IMR-90 (cell line): ENCODE measurements around the gene TRAF3IP1. TPM values are rescaled to one million over a fixed set of nuclear protein-coding genes. Genes with fewer than 3 reads are reported as not detected.

ENCODE experiments used
- ATAC-seq: fragments of 200-7000 bp; cut with Tn5 transposase; 2 replicates; pipeline ENCODE4 v1.9.1; 2020; ENCODE audit warnings: low read depth, mild to moderate bottlenecking, moderate library complexity
- BruUV-seq: library from RNA; stranded (reverse); fragments of 400-500 nt; replicated peaks from 2 replicates; lab custom pipeline; 2021; lab: Mats Ljungman, UMichigan
- CTCF ChIA-PET: fragments of 300-600 bp; formaldehyde crosslinking; extraction: SDS; loops from one replicate; lab custom pipeline; 2021; ENCODE audit warnings: antibody characterized with exemption; lab: Yijun Ruan, JAX
- POLR2A ChIA-PET: fragments of 300-600 bp; sonication (Branson Sonifier 250); formaldehyde crosslinking; loops from one replicate; lab custom pipeline; 2022; ENCODE audit warnings: antibody characterized with exemption; ENCODE audit not compliant: unreplicated experiment; lab: Charles Lee
- DNase-seq: peaks from one replicate; pipeline ENCODE4 v3.0.0; 2013
- H2AFZ ChIP-seq: replicated peaks from 2 replicates; pipeline ENCODE3; 2013; ENCODE audit warnings: low read length, mild to moderate bottlenecking; ENCODE audit not compliant: poor library complexity
- H2AK5ac ChIP-seq: 2 replicates; pipeline ENCODE4 v1.6.1; 2013; ENCODE audit warnings: low read depth, low read length, inconsistent platforms
- H2AK9ac ChIP-seq: replicated peaks from 2 replicates; pipeline ENCODE3; 2013; ENCODE audit warnings: mild to moderate bottlenecking, low read depth, low read length, moderate library complexity; ENCODE audit not compliant: poor library complexity
- H2BK120ac ChIP-seq: 2 replicates; pipeline ENCODE4 v1.6.1; 2013; ENCODE audit warnings: low read depth, low read length, inconsistent platforms
- H2BK15ac ChIP-seq: 3 replicates; pipeline ENCODE4 v1.6.1; 2013; ENCODE audit warnings: low read depth, low read length, inconsistent platforms
- H2BK20ac ChIP-seq: 2 replicates; pipeline ENCODE4 v1.6.1; 2013; ENCODE audit warnings: low read depth, mild to moderate bottlenecking, inconsistent platforms, low read length, moderate library complexity
- H2BK5ac ChIP-seq: 2 replicates; pipeline ENCODE4 v1.6.1; 2013; ENCODE audit warnings: mild to moderate bottlenecking, low read depth, low read length, inconsistent platforms; ENCODE audit not compliant: poor library complexity, severe bottlenecking
- H3K14ac ChIP-seq: replicated peaks from 2 replicates; pipeline ENCODE4 v1.6.1; 2013; ENCODE audit warnings: low read depth, low read length, inconsistent platforms
- H3K18ac ChIP-seq: 2 replicates; pipeline ENCODE4 v1.6.1; 2013; ENCODE audit warnings: low read depth, low read length, control low read depth
- H3K23ac ChIP-seq: 2 replicates; pipeline ENCODE4 v1.6.1; 2013; ENCODE audit warnings: low read depth, low read length, inconsistent platforms
- H3K27ac ChIP-seq: 2 replicates; pipeline ENCODE4 v1.5.1; 2013; ENCODE audit warnings: mild to moderate bottlenecking, control low read depth, low read length; ENCODE audit not compliant: insufficient read depth
- H3K27me3 ChIP-seq: 2 replicates; pipeline ENCODE4 v1.6.1; 2013; ENCODE audit warnings: low read length; ENCODE audit not compliant: control insufficient read depth, insufficient read depth
- H3K36me3 ChIP-seq: 2 replicates; pipeline ENCODE4 v1.6.1; 2013; ENCODE audit warnings: low read length, mixed read lengths; ENCODE audit not compliant: control insufficient read depth, insufficient read depth
- H3K4ac ChIP-seq: 2 replicates; pipeline ENCODE4 v1.6.1; 2013; ENCODE audit warnings: low read depth, low read length, inconsistent platforms
- H3K4me1 ChIP-seq: 2 replicates; pipeline ENCODE4 v1.6.1; 2013; ENCODE audit warnings: low read length, mixed read lengths; ENCODE audit not compliant: control insufficient read depth, insufficient read depth
- H3K4me2 ChIP-seq: 2 replicates; pipeline ENCODE4 v1.6.1; 2013; ENCODE audit warnings: low read depth, mild to moderate bottlenecking, control low read depth, low read length, moderate library complexity
- H3K4me3 ChIP-seq: 2 replicates; pipeline ENCODE4 v1.5.1; 2013; ENCODE audit warnings: low read depth, mild to moderate bottlenecking, control low read depth, low read length, moderate library complexity; ENCODE audit not compliant: insufficient read depth
- H3K56ac ChIP-seq: 2 replicates; pipeline ENCODE4 v1.6.1; 2013; ENCODE audit warnings: low read length, inconsistent platforms; ENCODE audit not compliant: insufficient read depth; ENCODE audit errors: extremely low read depth
- H3K79me1 ChIP-seq, 2 experiments: 2 replicates each; pipeline ENCODE4 v1.6.1; 2013; ENCODE audit warnings: low read length in 2 of 2, inconsistent platforms in 1 of 2, low read depth in 1 of 2
- H3K9ac ChIP-seq: 2 replicates; pipeline ENCODE4 v1.6.1; 2013; ENCODE audit warnings: low read depth, low read length, control low read depth
- H3K9me1 ChIP-seq: 2 replicates; pipeline ENCODE4 v1.6.1; 2013; ENCODE audit warnings: low read length, inconsistent platforms; ENCODE audit not compliant: insufficient read depth
- H3K9me3 ChIP-seq: 2 replicates; pipeline ENCODE4 v1.6.1; 2013; ENCODE audit warnings: low read length; ENCODE audit not compliant: control insufficient read depth, insufficient read depth
- H4K20me1 ChIP-seq: 2 replicates; pipeline ENCODE4 v1.6.1; 2013; ENCODE audit warnings: low read length, inconsistent platforms; ENCODE audit not compliant: insufficient read depth
- H4K5ac ChIP-seq: 2 replicates; pipeline ENCODE4 v1.6.1; 2013; ENCODE audit warnings: mild to moderate bottlenecking, low read depth, low read length, control low read depth
- H4K8ac ChIP-seq, 2 experiments: 2 replicates each; pipeline ENCODE4 v1.6.1; 2013; ENCODE audit warnings: low read depth in 2 of 2, low read length in 2 of 2, control low read depth in 1 of 2, inconsistent platforms in 1 of 2
- H4K91ac ChIP-seq: 2 replicates; pipeline ENCODE4 v1.6.1; 2013; ENCODE audit warnings: low read depth, low read length, inconsistent platforms; ENCODE audit not compliant: insufficient read depth
- BHLHE40 ChIP-seq: fragments of 150-350 bp; IDR thresholded peaks from 2 replicates; pipeline ENCODE4 v1.6.1; 2016; ENCODE audit warnings: mild to moderate bottlenecking, low read depth, low read length
- CEBPB ChIP-seq: IDR thresholded peaks from 2 replicates; pipeline ENCODE4 v1.6.1; 2012; ENCODE audit warnings: low read depth, low read length, improper control_type of control experiment
- CHD1 ChIP-seq: IDR thresholded peaks from 2 replicates; pipeline ENCODE4 v1.6.1; 2012; ENCODE audit warnings: low read depth, low read length, improper control_type of control experiment
- CTCF ChIP-seq: conservative IDR thresholded peaks from 2 replicates; pipeline ENCODE4 v1.5.1; 2012; ENCODE audit warnings: mild to moderate bottlenecking, low read depth, low read length, improper control_type of control experiment
- MAZ ChIP-seq: IDR thresholded peaks from 2 replicates; pipeline ENCODE4 v1.6.1; 2012; ENCODE audit warnings: low read depth, mild to moderate bottlenecking, low read length, improper control_type of control experiment, moderate library complexity, borderline replicate concordance
- MXI1 ChIP-seq: IDR thresholded peaks from 2 replicates; pipeline ENCODE4 v1.6.1; 2012; ENCODE audit warnings: low read depth, mild to moderate bottlenecking, low read length, moderate library complexity, borderline replicate concordance
- NFE2L2 ChIP-seq: fragments of 150-350 bp; IDR thresholded peaks from 2 replicates; pipeline ENCODE4 v1.6.1; 2016; ENCODE audit warnings: low read depth, mild to moderate bottlenecking, low read length
- POLR2A ChIP-seq: IDR thresholded peaks from 2 replicates; pipeline ENCODE4 v1.6.1; 2012; ENCODE audit warnings: mild to moderate bottlenecking, low read depth, low read length
- RCOR1 ChIP-seq: IDR thresholded peaks from 2 replicates; pipeline ENCODE4 v1.6.1; 2012; ENCODE audit warnings: mild to moderate bottlenecking, low read length, improper control_type of control experiment; ENCODE audit not compliant: insufficient replicate concordance
- RFX5 ChIP-seq: IDR thresholded peaks from 2 replicates; pipeline ENCODE4 v1.8.0; 2012; ENCODE audit warnings: low read depth, mild to moderate bottlenecking, low read length, moderate library complexity
- SMC3 ChIP-seq: fragments of 150-350 bp; IDR thresholded peaks from 2 replicates; pipeline ENCODE4 v1.6.1; 2016; ENCODE audit warnings: low read depth, mild to moderate bottlenecking, antibody characterized with exemption, low read length, moderate library complexity
- WGBS, 2 experiments: methylation state at CpG; one replicate each; pipeline versions ENCODE4 v1.1.5 to v1.1.7; 2013; ENCODE audit warnings: missing lambda C conversion rate in 2 of 2; ENCODE audit not compliant: insufficient read length in 1 of 2; ENCODE audit errors: extremely low coverage in 2 of 2; 5-methylcytosine and 5-hydroxymethylcytosine counted together
- dilution Hi-C: fragments of 300-500 bp; cut with HindIII; formaldehyde crosslinking; loops from one replicate; pipeline ENCODE4 v1.14.3; 2018; ENCODE audit warnings: low sequenced_read_pairs; ENCODE audit not compliant: unreplicated experiment
- in situ Hi-C: fragments of 300-500 bp; cut with MboI; formaldehyde crosslinking; loops from 3 replicates; pipeline ENCODE4 v1.14.3; 2019; ENCODE audit warnings: low sequenced_read_pairs, inconsistent platforms, mixed read lengths
- intact Hi-C: fragments of 100-400 bp; cut with micrococcal nuclease; formaldehyde crosslinking; loops from 2 replicates; pipeline ENCODE4 v1.10.0; 2022
- polyA plus RNA-seq, 3 experiments: library from polyadenylated mRNA; depleted of rRNA; stranded (reverse); fragments of >200 nt; gene quantifications; 2 replicates each; pipeline ENCODE4 v1.2.3, GENCODE V29; 2012; ENCODE audit warnings: low replicate concordance in 1 of 3
- total RNA-seq: library from RNA; depleted of rRNA; stranded (reverse); fragments of >200 nt; gene quantifications from 2 replicates; pipeline ENCODE4 v1.2.3, GENCODE V29; 2012
- TF ChIP-seq, protein P1 (sequence below): fragments of 150-350 bp; IDR thresholded peaks from 2 replicates; pipeline ENCODE4 v1.6.1; 2016; ENCODE audit warnings: low read depth, mild to moderate bottlenecking, low read length, moderate library complexity, borderline replicate concordance

Gene TRAF3IP1
- total and polyA plus RNA-seq, 2 of the 4 experiments (the other 2 are of a cell fraction), result 5.9 to 8.3 TPM

DNA sequence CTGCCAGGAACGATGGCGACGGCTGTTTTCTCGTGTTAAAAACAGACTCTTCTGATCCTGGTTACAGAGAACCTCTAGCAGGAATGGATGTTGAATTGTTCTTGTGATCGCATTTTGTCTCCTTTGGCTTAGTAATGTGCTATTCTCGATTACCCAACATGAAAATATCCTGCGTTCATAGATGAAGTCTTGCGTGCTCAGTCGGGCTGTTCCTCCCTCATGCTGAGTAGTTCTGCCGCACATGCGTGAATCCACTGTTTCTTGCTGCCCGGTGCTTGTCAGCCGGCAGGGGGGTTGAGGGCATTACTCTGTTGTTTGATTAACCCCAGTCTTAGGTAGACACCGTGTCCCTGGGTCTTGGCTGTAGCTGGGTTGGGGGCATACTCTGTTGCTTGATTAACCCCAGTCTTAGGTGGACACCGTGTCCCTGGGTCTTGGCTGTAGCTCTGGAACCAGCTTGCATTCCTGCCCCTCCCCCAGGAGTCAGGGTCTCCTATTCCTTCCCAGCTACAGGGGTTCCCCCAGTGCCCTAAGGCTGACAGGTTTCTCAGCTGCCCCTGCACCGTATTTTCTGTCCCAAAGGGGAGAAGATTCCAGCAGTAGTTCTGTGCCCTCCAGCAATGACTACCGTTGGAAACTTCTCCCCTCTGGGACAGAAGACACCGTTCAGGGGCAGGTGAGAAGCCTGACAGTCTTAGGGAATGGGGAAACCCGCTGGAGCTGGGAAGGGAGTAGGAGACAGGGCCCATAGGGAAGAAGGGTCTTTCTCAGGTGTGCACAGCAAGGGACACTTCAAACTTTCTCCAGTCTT lies 84.3 kb downstream of the TRAF3IP1 start:
- no peak overlapping the region for H4K5ac ChIP-seq
- no peaks in the 10 kb centered on the region for H3K4me1 ChIP-seq
- ChIA-PET POLR2A (interaction anchor here (0.5 kb wide), 1 partner anchor 23 kb away, joined by 4 read pairs; no protein-coding TSS in a partner anchor), CTCF (no interaction called here)
- no peak for ATAC-seq
- no peak overlapping the region for H2BK5ac ChIP-seq
- H3K9me1 ChIP-seq, result peaks cover 7% of the 10 kb centered on the region; the same call in 1 of the 2 replicates
- no peak overlapping the region for H3K4me2 ChIP-seq
- no peak overlapping the region for H4K8ac ChIP-seq
- no peaks in the 10 kb centered on the region for H3K27me3 ChIP-seq
- H2AFZ ChIP-seq, result no peak overlapping the region
- H2BK120ac ChIP-seq, result no peak overlapping the region
- H3K18ac ChIP-seq, result no peak overlapping the region
- no peak overlapping the region for H3K4ac ChIP-seq
- H3K4me3 ChIP-seq, result no peak overlapping the region
- H3K27ac ChIP-seq, result no peak overlapping the region
- H4K91ac ChIP-seq, result no peak overlapping the region
- peak overlapping the region; percentile 19 for H2AK9ac ChIP-seq
- H3K9me3 ChIP-seq, result no peaks in the 10 kb centered on the region
- H3K36me3 ChIP-seq, result peaks cover 8% of the 10 kb centered on the region; the same call in 1 of the 2 replicates
- intact Hi-C loops, result no loop called here
- no peak overlapping the region for H2AK5ac ChIP-seq
- H2BK20ac ChIP-seq, result no peak overlapping the region
- no peak overlapping the region for H2BK15ac ChIP-seq
- DNase-seq, result no peak
- no TSS peak for BruUV-seq
- in situ Hi-C loops, result no loop called here
- H3K9ac ChIP-seq, result no peak overlapping the region
- no peak overlapping the region for H3K14ac ChIP-seq
- H3K23ac ChIP-seq, result no peak overlapping the region
- no peaks in the 10 kb centered on the region for H3K79me1 ChIP-seq
- WGBS, 2 experiments, result 86% methylated on average over 15 of the region's 19 CpGs; no CpG with 5 or more reads in 1 of the 2 experiments
- dilution Hi-C loops, result no loop called here
- TF ChIP-seq SMC3, result no peak
- no peak for TF ChIP-seq MXI1
- TF ChIP-seq RFX5, result no peak
- TF ChIP-seq CHD1, result no peak
- TF ChIP-seq BHLHE40, result no peak
- TF ChIP-seq RCOR1, result no peak
- TF ChIP-seq MAZ, result no peak
- TF ChIP-seq, protein P1, sequence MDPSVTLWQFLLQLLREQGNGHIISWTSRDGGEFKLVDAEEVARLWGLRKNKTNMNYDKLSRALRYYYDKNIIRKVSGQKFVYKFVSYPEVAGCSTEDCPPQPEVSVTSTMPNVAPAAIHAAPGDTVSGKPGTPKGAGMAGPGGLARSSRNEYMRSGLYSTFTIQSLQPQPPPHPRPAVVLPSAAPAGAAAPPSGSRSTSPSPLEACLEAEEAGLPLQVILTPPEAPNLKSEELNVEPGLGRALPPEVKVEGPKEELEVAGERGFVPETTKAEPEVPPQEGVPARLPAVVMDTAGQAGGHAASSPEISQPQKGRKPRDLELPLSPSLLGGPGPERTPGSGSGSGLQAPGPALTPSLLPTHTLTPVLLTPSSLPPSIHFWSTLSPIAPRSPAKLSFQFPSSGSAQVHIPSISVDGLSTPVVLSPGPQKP, result no peak
- no peak for TF ChIP-seq POLR2A
- no peak for TF ChIP-seq CEBPB
- no peak for TF ChIP-seq NFE2L2
- TF ChIP-seq CTCF, result no peak
- H3K56ac ChIP-seq, result no peak overlapping the region
- no peaks in the 10 kb centered on the region for H4K20me1 ChIP-seq
